T-helper 2 cell treated with Interferon-gamma antibody and Interleukin-4, amounts not matched to agents 5 μg/mL and 100 μg/mL, for 36 hours (primary cell): Measurements from ENCODE around the gene TECR.
A peak's percentile ranks its signal among the peaks of the same experiment; 100 is the strongest.
"Not testable (repeated sequence)": the region's sequence is repeated elsewhere in the genome, so short reads cannot be mapped to it uniquely, and the experiment has no call there.

ENCODE experiments used
- DNase-seq: peaks from one replicate; pipeline ENCODE4 v3.0.0; 2021; ENCODE audit warnings: low spot score
- H3K27ac Mint-ChIP-seq: one replicate; pipeline ENCODE4 v1.8.0; 2021; ENCODE audit warnings: mild to moderate bottlenecking, mixed read lengths
- H3K27me3 Mint-ChIP-seq: one replicate; pipeline ENCODE4 v1.8.0; 2021; ENCODE audit warnings: low read depth, mixed read lengths
- H3K36me3 Mint-ChIP-seq: one replicate; pipeline ENCODE4 v1.8.0; 2021; ENCODE audit warnings: low read depth, mixed read lengths
- H3K4me1 Mint-ChIP-seq: one replicate; pipeline ENCODE4 v1.8.0; 2021; ENCODE audit warnings: low read depth, mixed read lengths
- H3K4me3 Mint-ChIP-seq: one replicate; pipeline ENCODE4 v1.8.0; 2022; ENCODE audit warnings: mild to moderate bottlenecking, moderate library complexity, mixed read lengths
- H3K9me3 Mint-ChIP-seq: one replicate; pipeline ENCODE4 v1.8.0; 2021; ENCODE audit warnings: mixed read lengths

TECR gene

DNA sequence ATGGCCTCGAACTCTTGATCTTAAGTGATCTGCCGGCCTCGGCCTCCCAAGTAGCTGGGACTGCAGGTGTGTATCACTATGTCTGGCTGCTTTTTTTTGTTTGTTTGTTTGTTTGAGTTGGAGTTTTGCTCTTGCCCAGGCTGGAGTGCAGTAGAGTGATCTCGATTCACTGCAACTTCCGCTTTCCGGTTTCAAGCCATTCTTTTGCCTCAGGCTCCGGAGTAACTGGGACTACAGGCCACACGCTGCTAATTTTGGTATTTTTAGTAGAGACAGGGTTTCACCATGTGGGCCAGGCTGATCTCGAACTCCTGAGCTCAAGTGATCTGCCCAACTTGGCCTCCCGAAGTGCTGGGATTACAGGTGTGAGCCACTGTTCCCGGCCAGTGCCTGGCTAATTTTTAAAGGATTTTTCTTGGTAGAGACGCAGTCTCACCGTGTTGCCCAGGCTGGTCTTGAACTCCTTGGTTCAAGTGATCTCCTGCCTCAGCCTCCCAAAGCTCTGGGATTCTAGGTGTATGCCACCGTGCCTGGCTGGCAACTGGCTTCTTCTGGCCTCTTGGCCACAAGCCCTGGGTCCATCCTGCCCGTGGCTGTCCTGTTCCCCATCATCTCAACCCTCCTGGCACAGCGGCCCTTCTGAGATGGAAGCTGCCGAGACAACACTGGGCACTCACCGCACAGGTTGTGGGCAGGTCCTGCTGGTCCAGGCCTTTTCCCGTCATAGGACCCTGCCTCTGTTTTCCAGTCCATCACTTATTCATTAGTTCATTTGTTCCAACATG is 11.5 kb downstream of the TECR start:
- Mint-ChIP-seq H3K27ac (no peak overlapping the region), H3K27me3 (no peaks in the 10 kb centered on the region), H3K4me3 (no peak overlapping the region), H3K36me3 (no peaks in the 10 kb centered on the region), H3K9me3 (no peaks in the 10 kb centered on the region), H3K4me1 (peaks cover 6% of the 10 kb centered on the region)
- no peak for DNase-seq

DNA sequence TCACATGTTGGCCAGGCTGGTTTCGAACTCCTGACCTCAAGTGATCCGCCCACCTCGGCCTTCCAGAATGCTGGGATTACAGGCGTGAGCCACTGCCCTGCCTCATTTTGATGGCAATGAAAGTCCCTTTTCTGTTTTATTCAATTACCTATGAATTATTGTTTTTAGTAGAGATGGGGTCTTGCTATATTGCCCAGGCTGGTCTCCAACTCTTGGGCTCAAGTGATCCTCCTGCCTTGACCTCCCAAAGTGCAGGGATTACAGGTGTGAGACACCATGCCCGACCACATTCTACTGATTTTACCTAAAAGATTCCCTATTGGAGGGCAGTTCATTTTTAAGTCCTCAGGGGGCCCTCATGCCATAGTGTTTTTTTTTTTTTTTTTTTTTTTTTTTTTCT is 12.6 kb downstream of the TECR start:
- H3K27ac Mint-ChIP-seq, H3K4me3 Mint-ChIP-seq, DNase-seq, H3K4me1 Mint-ChIP-seq, H3K36me3 Mint-ChIP-seq, H3K27me3 Mint-ChIP-seq, H3K9me3 Mint-ChIP-seq: not testable (repeated sequence)

DNA sequence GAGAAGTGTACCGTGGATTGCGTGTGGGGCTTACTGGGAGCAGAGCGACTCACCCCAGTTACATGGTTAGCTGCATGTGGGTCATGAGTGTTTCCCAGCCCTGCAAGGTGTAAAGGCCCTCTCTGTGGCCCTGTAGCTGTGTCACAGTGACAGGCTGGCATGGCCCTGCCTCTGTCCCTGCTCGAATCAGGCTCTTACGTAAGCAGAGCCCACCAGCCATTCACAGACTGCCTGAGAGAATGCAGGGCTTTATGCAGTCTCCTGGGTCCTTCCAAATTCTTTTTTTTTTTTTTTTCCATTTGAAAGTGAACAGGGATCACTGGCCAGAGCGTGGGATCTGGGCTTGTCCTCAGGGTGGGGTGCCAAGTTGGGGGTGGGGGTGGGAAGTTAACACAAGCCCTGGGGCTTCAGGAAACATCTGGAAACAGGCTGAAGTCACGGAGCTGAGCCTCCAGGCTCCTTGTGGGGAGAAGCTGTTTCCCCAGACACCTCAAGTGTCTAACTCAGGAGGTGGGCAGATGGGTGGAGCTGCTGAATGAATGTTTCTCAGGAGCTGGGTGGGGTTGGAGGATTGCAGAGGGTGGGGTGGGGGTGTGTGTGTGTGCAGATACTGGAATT is 13.4 kb downstream of the TECR start:
- Mint-ChIP-seq H3K36me3 (no peaks in the 10 kb centered on the region), H3K27me3 (no peaks in the 10 kb centered on the region), H3K4me1 (no peaks in the 10 kb centered on the region), H3K4me3 (no peak overlapping the region), H3K9me3 (no peaks in the 10 kb centered on the region), H3K27ac (no peak overlapping the region)
- no peak for DNase-seq

DNA sequence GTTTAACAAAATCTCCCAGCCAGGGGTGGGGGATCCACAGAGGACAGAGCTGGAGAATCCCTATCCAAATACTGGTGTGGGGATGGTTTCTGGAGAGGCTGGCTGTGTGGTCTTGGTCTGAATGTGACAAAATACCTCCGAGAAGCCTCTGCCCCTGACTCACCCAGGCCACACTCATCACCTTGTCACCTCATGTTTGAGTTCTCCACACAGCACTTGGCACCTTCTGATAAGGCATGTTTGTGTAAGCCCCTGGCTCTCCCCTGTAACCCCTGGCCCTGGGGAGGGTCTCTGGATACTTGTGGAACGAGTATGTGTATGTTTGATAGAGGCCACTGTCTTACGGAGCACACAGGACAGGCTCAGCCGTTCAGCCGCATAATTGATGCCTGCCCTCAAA is 14.7 kb downstream of the TECR start:
- DNase-seq: no peak
- Mint-ChIP-seq H3K4me1 (no peaks in the 10 kb centered on the region), H3K4me3 (no peak overlapping the region), H3K36me3 (no peaks in the 10 kb centered on the region), H3K27me3 (no peaks in the 10 kb centered on the region), H3K27ac (no peak overlapping the region), H3K9me3 (no peaks in the 10 kb centered on the region)

DNA sequence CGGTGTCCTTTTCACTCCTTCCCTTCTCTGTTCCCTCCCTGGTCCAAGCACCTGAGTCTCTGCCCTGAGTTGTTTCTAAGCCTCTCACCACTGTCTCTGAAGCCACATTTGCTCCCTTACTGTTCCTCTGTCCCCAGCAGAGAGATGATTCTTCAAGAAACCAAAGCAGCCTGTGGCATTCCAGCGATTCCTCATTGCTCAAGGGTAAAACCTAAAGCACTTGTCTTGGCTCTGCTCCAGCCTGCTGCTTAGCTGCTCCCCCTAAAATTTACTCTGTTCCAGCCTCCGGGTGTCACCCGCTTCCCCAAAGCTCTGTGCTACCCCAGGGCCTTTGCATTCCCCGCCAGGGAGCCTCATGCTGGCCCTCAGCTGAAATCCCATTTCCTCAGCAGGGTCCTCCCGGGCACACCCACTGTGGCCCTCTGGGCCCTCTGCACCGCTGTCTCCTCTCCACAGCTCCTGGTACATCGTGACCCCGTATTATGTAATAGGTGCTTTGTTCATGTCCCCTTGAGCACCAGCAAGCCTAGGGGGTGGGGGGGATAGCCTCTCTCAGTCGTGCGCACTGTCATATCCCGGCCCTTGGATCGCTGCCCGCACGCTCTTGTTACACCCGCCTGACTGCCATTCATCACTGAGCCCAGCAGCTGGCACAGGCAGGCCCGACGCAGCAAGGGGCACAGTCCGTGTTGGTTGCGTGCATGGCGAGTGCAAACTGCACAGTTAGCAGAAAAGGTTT is 15.8 kb downstream of the TECR start:
- no peaks in the 10 kb centered on the region for H3K27me3 Mint-ChIP-seq
- H3K36me3 Mint-ChIP-seq: peaks cover 2% of the 10 kb centered on the region
- no peak for DNase-seq
- H3K4me3 Mint-ChIP-seq: no peak overlapping the region
- H3K27ac Mint-ChIP-seq: no peak overlapping the region
- H3K9me3 Mint-ChIP-seq: no peaks in the 10 kb centered on the region
- peaks cover 2% of the 10 kb centered on the region for H3K4me1 Mint-ChIP-seq

DNA sequence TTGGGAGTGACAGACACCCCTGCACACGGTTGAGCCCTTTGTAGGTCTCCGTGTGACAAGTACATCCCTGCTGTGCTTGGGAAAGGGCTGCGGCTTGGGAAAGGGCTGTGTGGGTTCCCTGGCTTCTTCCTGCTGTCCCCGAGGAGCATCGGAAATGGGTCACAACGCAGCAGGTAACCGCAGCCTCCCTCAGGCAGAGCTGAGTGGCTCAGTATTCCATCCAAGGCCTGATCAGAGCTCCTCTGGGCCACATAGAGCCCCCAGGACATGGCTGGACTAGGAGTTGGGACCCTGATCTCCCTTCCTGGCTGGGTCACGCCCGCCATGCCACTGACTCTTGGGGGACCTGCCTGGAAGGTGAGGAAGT is 16.3 kb downstream of the TECR start:
- H3K27ac Mint-ChIP-seq: no peak overlapping the region
- no peak overlapping the region for H3K4me3 Mint-ChIP-seq
- H3K9me3 Mint-ChIP-seq: no peaks in the 10 kb centered on the region
- peaks cover 2% of the 10 kb centered on the region for H3K36me3 Mint-ChIP-seq
- DNase-seq: no peak
- peaks cover 2% of the 10 kb centered on the region for H3K4me1 Mint-ChIP-seq
- no peaks in the 10 kb centered on the region for H3K27me3 Mint-ChIP-seq

DNA sequence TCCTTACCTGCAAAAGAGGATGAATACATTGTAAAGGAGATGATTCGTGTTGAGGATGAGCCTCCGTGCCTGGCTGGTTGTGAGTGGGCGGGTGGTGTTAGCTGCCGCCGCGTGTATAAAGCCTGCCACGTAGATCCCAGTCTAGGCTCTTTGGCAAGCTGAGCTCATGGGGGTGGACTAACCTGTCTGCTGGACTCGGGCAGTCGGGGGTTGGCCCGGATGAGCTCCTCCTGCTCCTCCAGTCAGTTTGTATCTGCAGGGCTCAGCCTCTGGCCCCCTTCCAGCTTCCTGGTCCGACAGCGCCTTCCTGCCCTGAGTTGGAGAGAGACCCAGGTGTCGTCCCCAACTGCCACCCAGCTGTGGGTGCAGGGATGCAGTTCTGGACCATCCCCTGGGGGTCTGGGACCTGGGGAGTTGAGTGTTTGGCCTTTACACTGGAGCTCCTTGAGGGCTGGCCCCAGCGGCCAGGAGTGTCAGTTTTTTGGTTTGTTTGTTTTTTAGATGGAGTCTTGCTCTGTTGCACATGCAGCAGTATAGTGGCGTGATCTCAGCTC is 20.9 kb downstream of the TECR start:
- Mint-ChIP-seq H3K36me3 (peaks cover 2% of the 10 kb centered on the region), H3K4me1 (peaks cover 9% of the 10 kb centered on the region), H3K27ac (no peak overlapping the region), H3K4me3 (no peak overlapping the region), H3K27me3 (no peaks in the 10 kb centered on the region), H3K9me3 (no peaks in the 10 kb centered on the region)
- DNase-seq: no peak

DNA sequence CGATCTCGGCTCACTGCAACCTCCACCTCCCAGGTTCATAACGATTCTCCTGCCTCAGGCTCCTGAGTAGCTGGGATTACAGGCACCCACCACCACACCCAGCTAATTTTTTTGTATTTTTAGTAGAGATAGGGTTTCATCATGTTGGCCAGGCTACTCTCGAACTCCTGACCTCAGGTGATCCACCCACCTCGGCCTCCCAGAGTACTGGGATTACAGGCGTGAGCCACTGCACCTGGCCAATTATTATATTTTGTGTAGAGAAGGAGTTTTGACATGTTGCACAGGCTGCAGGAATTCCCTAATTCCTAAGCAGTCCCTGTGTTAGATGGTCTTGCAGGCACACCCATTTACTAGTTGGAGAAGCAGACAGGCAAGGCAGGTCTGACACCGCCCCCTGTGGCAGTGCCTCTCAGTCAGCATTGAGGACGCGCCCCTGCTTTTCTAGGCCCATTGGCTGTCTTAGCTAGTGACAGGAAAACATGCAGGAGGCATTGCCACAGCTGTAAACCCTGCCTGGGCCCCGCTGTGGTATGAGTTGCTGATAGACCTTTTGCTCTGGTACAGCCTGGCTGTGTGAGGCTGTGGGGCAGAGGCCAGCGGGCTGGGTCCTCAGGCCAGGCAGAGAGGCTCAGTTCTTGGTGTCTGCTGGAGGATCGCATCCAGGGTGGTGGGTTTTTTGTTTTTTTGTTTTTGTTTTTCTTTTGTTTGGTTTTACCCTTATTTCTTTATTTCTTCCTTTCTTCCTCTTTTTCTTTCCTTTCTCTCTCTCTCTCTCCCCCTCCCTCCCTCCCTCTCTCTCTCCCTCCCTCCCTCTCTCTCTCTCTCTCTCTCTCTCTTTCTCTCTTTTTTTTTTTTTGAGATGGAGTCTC is 22.0 kb downstream of the TECR start:
- H3K9me3 Mint-ChIP-seq, H3K27me3 Mint-ChIP-seq, H3K4me3 Mint-ChIP-seq, H3K36me3 Mint-ChIP-seq: not testable (repeated sequence)
- peak overlapping the region; percentile 65 for H3K27ac Mint-ChIP-seq
- peaks cover 15% of the 10 kb centered on the region for H3K4me1 Mint-ChIP-seq
- peak; percentile 57 for DNase-seq

DNA sequence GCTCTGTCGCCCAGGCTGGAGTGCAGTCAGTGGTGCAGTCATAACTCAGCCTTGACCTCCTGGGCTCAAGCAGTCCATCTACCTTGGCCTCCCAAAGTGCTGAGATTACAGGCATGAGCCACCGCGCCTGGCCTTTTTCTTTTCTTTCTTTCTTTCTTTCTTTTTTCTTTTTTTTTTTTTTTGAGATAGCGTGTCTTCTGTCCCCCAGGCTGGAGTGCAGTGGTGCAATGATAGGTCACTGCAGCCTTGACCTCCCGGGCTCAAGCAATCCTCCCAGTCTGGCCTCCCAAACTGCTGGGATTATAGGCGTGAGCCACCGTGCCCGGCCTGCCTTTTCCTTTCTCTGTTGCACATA is 22.6 kb downstream of the TECR start:
- H3K9me3 Mint-ChIP-seq, H3K27me3 Mint-ChIP-seq, DNase-seq, H3K4me3 Mint-ChIP-seq, H3K36me3 Mint-ChIP-seq: not testable (repeated sequence)
- Mint-ChIP-seq H3K4me1 (peaks cover 19% of the 10 kb centered on the region), H3K27ac (peak overlapping the region; percentile 57)

DNA sequence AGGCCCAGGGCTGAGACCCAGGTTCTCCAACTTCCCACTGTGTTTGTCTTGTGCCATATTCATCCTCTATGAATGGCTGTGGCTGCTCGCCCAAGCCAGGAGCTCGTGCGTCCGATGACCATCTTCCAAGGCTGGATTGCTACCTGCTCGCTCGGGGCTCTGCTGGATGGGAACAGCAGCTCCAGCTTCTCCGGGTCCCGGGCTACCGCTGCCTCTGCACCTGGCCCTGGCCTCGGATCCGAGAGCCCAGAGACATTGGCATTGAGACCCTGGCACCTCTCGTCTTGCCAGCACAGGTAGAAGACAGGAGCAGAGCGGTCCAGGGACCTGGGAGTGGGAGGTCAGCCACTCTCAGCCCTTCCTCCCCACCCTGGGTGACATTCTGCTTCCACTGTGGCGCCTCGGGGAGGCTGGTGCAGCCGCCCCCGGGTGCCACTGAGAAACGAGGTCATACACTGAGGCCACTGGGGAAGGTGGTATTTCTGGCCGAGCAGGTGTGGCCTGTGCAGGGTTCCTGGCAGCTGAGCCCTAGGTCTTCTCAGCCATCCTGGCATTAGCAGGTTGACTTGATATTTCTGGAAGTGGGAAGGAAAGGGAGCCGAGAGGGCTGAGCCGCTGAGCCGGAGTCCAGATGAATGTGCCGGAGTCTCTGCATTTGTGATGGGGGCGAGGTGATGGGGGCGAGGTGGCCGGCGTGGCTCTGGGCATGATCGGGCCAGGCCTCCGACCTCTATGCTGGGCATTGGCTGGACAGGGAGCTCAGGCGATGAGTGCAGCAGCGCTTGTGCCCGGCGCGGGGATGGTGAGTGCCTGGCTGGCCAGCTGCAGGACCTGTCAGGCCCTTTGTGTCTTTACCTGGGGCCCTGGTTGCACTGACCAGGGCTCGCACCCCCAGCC is 23.9 kb downstream of the TECR start:
- no peak for DNase-seq
- H3K4me3 Mint-ChIP-seq: no peak overlapping the region
- H3K27ac Mint-ChIP-seq: no peak overlapping the region
- no peaks in the 10 kb centered on the region for H3K27me3 Mint-ChIP-seq
- H3K9me3 Mint-ChIP-seq: no peaks in the 10 kb centered on the region
- peaks cover 19% of the 10 kb centered on the region for H3K4me1 Mint-ChIP-seq
- peaks cover 5% of the 10 kb centered on the region for H3K36me3 Mint-ChIP-seq

DNA sequence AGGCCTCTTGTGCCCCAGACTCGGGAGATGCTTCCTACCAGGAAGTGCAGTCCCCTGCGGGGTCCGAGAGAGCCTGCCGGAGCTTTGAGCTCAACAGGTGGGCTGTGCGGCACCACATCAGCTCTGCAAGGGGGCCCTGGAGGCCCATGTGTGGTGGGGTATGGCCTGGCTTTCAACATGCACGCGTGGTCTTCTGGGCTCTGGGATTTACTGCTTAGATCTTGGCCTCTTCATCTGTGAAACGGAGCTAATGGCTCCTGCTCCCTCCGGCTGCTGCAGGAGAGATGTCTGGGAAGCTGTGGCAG is 24.5 kb downstream of the TECR start:
- DNase-seq: no peak
- H3K9me3 Mint-ChIP-seq: no peaks in the 10 kb centered on the region
- H3K27ac Mint-ChIP-seq: no peak overlapping the region
- H3K27me3 Mint-ChIP-seq: no peaks in the 10 kb centered on the region
- peaks cover 19% of the 10 kb centered on the region for H3K4me1 Mint-ChIP-seq
- H3K4me3 Mint-ChIP-seq: no peak overlapping the region
- H3K36me3 Mint-ChIP-seq: peaks cover 5% of the 10 kb centered on the region

DNA sequence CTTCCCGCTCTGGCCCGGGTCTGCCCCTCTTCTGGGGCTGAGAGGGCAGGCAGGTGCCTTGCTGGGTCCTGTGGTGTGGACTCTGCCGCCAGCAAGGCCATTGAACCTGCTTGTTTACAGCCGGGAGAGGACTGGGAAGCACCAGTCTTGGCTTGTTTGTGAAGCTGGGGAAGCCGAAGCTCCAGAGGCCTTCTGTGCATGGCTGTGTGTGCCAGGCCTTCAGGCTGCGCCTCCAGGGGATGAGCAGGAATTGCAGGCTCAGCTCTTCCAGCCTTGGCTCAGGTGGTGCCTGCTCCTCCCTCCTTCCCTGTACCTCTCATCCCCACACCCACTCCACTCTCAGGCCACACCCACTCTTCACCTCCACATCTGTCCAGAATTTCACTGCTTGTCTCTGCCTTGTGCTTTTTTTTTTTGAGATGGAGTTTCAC is 25.0 kb downstream of the TECR start:
- H3K36me3 Mint-ChIP-seq: peaks cover 5% of the 10 kb centered on the region
- DNase-seq: no peak
- no peaks in the 10 kb centered on the region for H3K9me3 Mint-ChIP-seq
- no peak overlapping the region for H3K4me3 Mint-ChIP-seq
- H3K27me3 Mint-ChIP-seq: no peaks in the 10 kb centered on the region
- peaks cover 19% of the 10 kb centered on the region for H3K4me1 Mint-ChIP-seq
- no peak overlapping the region for H3K27ac Mint-ChIP-seq
